ENCODE measurements around the gene MACC1.

DNA sequence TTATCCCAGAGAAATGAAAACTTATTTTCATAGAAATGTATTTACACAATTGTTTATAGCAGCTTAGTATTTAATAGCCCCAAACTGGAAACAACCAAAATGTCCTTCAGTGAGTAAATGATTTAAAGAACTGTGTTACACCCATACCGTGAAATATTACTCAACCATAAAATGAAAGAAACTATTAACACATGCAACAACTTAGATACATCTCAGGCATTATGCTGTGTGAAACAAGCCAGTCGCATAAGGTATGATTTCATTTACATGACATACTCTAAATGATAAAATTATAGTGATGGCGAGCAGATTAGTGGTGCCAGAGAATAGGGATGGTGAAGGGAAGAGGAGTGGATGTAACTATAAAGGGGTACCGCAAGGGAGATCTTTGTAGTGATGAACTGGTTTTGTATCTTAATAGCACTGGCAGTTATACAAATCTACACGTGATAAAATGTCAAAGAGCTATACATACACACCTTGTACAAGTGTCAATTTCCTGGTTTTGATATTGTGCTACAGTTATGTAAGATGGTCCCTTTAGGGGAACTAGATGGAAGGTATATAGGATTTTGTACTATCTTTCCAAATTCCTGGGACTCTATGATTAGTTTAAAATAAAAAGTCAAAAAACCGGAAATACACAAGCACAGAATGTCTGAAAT lies 40.5 kb downstream of the MACC1 start:
- TF ChIP-seq, protein P1, sequence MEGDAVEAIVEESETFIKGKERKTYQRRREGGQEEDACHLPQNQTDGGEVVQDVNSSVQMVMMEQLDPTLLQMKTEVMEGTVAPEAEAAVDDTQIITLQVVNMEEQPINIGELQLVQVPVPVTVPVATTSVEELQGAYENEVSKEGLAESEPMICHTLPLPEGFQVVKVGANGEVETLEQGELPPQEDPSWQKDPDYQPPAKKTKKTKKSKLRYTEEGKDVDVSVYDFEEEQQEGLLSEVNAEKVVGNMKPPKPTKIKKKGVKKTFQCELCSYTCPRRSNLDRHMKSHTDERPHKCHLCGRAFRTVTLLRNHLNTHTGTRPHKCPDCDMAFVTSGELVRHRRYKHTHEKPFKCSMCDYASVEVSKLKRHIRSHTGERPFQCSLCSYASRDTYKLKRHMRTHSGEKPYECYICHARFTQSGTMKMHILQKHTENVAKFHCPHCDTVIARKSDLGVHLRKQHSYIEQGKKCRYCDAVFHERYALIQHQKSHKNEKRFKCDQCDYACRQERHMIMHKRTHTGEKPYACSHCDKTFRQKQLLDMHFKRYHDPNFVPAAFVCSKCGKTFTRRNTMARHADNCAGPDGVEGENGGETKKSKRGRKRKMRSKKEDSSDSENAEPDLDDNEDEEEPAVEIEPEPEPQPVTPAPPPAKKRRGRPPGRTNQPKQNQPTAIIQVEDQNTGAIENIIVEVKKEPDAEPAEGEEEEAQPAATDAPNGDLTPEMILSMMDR (IDR thresholded peaks at IDR 0.05), result no peak
- TF ChIP-seq POLR2A (IDR thresholded peaks at IDR 0.05), result no peak
